Right ventricle myocardium inferior (tissue), 1 donor: Measurements from ENCODE around the gene ASB3. TPM values are rescaled to one million over a fixed set of nuclear protein-coding genes. Genes with fewer than 3 reads are reported as not detected.
"Not testable (repeated sequence)": the region's sequence is repeated elsewhere in the genome, so short reads cannot be mapped to it uniquely, and the experiment has no call there.

Experiments
- ATAC-seq: fragments of 200-7000 bp; cut with Tn5 transposase; one replicate; pipeline ENCODE4 v1.9.1; 2020; ENCODE audit warnings: mild to moderate bottlenecking, moderate library complexity
- DNase-seq: peaks from one replicate; pipeline ENCODE4 v3.0.0; 2021; ENCODE audit errors: missing footprints
- intact Hi-C: fragments of 100-400 bp; cut with DNase I; formaldehyde crosslinking; loops from one replicate; pipeline ENCODE4 v1.11.0; 2022
- long read RNA-seq: library from polyadenylated mRNA; unstranded; transcript quantifications from one replicate; pipeline ENCODE4 v2.0.0, GENCODE V29; 2021
- total RNA-seq: library from RNA; stranded (reverse); fragmentation: NEBNext Ultra II Directional; extraction: Animal tissue kit (Norgen Biotek cat#: 25700); gene quantifications from one replicate; pipeline ENCODE4 v1.2.1, GENCODE V29; 2021
- donor health status: DM: no; HTN: yes; CAD: no; lungs with severe emphysema.

Gene ASB3
- 9.2 TPM for total RNA-seq
- long read RNA-seq, partial matches to known transcripts = 0 of 6 reads
- long read RNA-seq, other reads (novel, unspliced or antisense) = 1 of 6 reads

- ATAC-seq (peak; percentile 98), DNase-seq (peak; percentile 93)
- intact Hi-C loops = no loop called here
Observed at GRCh38 chr2:53786705-53787613, at the start of gene ASB3, which contains the start of gene ERLEC1. ASB3 (minus strand) TSS chr2:53786953; CDS start chr2:53765572, 21,381 bp downstream. ERLEC1 (plus strand) TSS chr2:53787044; CDS start chr2:53787211, 167 bp downstream.

- intact Hi-C loops, ATAC-seq, DNase-seq: not testable (repeated sequence)
Observed at GRCh38 chr2:53829980-53830290, 43.2 kb upstream of the ASB3 start.

- intact Hi-C loops = no loop called here
Observed at GRCh38 chr2:53829273-53829979, 42.7 kb upstream of the ASB3 start.

GRCh38 chr2:53828331-53828730 is 41.6 kb upstream of the ASB3 start:
- ATAC-seq (no peak), DNase-seq (no peak)
- intact Hi-C loops = no loop called here

More at GRCh38 chr2:53829273-53829979, 42.7 kb upstream of the ASB3 start:
- ATAC-seq = peak; percentile 40
- no peak for DNase-seq

DNA sequence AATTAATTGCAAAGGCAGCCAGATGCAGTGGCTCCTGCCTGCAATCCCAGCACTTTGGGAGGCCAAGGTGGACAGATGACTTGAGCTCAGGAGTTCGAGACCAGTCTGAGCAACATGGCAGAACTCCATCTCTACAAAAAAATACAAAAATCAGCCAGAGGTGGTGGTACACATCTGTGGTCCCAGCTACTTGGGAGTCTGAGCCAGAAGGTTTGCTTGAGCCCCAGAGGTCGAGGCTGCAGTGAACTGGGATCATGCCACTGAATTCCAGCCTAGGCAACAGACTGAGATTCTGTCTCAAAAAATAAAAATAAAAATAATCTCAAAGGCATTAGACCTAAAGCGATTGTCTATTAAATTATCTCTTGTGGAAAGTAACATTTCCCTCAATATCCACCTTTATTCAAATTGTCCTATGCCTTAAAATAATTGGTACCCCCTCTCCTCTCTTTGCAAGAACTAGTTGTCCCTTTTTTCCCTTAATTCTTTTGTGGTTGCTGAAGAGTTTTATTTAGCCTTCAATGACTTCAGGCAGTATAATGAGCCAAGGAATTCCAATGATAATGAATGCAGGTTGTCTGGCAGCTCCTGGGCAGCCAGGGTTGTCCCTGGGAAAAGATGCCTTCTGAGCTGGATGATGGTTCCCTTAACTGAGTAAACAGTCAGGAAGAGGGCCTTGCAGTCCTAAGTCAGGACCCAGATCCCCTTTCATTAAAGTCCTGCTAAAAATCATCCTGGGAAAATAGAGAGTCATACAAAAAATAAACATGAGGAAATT is 40.8 kb upstream of the ASB3 start:
- intact Hi-C loops = no loop called here
- ATAC-seq (peak; percentile 45), DNase-seq (no peak)

GRCh38 chr2:53826587-53827397 is 40.0 kb upstream of the ASB3 start:
- ATAC-seq (peak; percentile 83), DNase-seq (no peak)
- intact Hi-C loops = no loop called here

GRCh38 chr2:53826030-53826410 is 39.3 kb upstream of the ASB3 start:
- ATAC-seq (no peak), DNase-seq (no peak)
- intact Hi-C loops = no loop called here

DNA sequence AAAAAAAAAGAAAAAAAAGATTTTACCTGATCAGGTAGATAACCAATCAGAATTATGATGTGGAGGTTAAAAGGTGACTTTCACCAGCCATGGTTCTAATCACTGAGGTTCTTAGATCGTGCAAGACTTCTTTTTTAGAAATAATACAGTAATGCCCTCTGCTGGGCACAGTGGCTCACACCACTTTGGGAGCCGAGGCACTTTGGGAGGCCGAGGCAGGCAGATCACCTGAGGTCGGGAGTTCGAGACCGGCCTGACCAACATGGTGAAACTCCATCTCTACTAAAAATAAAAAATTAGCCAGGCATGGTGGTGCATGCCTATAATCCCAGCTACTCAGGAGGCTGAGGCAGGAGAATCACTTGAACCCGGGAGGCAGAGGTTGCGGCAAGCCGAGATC is 36.9 kb upstream of the ASB3 start:
- intact Hi-C loops, DNase-seq, ATAC-seq: not testable (repeated sequence)

DNA sequence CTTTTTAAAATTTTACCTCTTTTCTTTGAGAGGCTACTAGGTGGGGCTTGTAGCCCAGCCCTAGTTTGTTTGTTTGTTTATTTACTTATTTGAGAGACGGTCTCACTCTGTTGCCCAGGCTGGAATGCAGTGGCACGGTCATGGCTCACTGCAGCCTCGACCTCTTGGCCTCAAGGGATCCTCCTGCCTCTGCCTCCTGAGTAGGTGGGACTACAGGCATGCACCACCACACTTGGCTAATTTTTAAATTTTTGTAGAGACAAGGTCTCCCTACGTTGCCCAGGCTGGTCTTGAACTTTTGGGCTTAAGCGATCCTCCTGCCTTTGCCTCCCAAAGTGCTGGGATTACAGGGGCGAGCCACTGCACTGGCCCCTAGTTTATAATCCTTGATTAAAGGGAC is 35.1 kb upstream of the ASB3 start:
- DNase-seq = no peak
- intact Hi-C loops = no loop called here
- no peak for ATAC-seq

DNA sequence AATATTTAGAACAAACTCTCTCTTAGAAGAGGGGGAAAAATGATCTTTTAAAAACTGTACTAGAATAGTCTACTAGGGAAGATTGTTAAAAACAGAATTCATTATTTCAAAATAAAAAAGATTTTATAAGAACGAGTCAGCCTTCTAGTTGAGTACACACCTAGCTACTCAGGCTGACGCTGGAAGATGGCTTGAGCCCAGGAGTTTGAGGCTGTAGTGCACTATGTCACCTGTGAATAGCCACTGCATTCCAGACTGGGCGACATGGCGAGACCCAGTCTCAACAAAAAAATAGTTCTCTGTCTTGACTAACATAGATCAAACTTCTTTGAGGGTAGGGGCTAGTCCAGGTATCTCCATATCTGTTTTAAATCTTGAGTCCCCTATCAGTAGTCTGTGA is 34.0 kb upstream of the ASB3 start:
- intact Hi-C loops = no loop called here
- ATAC-seq = no peak
- DNase-seq = no peak

GRCh38 chr2:53820048-53820447 is 33.3 kb upstream of the ASB3 start:
- DNase-seq (no peak), ATAC-seq (no peak)

DNA sequence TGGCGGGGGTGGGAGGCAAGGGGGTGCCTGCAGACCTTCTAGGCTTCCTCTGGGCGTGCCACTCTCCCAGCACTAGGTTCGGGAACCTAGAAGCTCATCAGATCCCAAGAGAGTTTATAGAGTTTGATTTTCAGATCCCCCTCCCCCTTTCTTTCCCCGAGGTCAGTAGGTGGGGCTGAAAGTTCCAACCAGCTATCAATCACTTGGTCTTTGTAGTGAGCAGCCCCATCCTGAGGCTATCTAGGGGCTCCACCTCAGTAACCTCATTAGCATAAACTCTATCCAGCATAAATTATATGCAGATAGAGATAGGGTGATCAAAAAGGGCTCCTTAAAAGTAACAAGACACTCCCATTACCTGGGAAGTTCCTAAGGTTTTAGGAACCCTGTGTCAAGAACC is 32.9 kb upstream of the ASB3 start:
- ATAC-seq (no peak), DNase-seq (no peak)
- intact Hi-C loops = no loop called here

More at GRCh38 chr2:53820048-53820447, 33.3 kb upstream of the ASB3 start:
- intact Hi-C loops = no loop called here

DNA sequence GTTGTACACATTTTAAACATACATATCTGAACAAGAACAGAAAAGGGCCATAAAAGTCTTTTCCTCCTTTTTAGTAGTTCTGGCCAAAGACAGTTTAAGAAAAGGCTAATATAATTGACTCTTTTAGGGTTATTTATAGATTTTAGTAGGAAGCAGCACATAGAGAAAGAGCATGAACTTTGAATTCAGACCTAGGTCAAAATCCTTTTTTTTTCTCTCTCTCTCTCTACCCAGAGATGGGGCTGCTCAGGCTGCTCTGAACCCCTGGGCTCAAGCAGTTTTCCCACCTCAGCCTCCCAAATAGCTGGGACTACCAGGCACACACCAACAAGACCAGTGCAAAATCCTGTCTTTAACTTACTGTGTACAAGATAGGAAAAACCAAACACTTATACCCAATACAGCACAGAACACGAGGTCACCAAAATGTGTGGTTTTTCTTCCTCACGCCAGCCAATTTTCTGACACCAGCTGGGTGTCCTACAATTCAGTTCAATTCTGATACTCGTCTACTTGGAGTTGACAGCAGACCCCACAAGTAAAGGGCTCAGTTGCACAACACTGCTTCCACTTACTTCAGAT is 32.2 kb upstream of the ASB3 start:
- ATAC-seq (no peak), DNase-seq (no peak)
- intact Hi-C loops = no loop called here

DNA sequence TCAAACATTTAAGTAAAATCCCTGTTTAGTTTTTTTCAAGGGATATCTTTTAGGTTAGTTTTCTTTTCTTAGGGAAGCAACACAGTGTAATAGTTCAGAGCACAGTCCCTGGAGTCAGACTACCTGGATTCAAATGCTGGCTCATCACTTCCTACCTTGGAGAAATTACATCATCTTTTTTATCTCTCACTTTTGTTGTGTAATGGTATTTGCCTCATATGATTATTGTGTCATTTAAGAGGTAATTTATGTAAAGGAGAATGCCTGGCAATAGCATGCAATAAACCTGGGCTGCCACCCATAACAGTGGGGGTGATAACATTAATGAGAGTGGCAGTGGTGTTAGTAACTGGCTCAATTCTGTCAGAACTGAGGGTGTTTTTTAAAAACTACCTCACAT is 26.4 kb upstream of the ASB3 start:
- no peak for ATAC-seq
- intact Hi-C loops = no loop called here

GRCh38 chr2:53811601-53812000 is 24.8 kb upstream of the ASB3 start:
- peak; percentile 50 for ATAC-seq
- DNase-seq = no peak
- intact Hi-C loops = no loop called here

More for the DNA sequence above, 26.4 kb upstream of the ASB3 start:
- DNase-seq = no peak

- intact Hi-C loops = no loop called here
- DNase-seq (no peak), ATAC-seq (no peak)
Observed at GRCh38 chr2:53802617-53803151, 15.9 kb upstream of the ASB3 start.

DNA sequence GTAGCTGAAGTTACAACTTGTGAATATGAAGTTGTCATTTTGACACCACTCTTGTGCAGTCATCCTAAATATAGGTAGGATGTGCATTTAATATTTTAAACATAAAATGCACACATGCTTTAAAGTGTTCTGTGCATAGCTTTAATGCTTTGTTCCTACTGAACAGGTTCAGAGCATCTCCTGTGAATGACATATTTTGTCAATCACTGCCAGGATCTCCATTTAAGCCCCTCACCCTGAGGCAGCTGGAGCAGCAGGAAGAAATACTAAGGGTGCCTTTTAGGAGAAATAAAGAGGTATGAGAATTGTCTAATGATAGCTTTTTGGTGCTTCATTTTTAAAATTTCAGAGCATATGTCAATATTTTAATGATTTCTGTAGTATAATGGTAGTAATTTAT is 14.8 kb upstream of the ASB3 start:
- DNase-seq (no peak), ATAC-seq (no peak)
- intact Hi-C loops = no loop called here

DNA sequence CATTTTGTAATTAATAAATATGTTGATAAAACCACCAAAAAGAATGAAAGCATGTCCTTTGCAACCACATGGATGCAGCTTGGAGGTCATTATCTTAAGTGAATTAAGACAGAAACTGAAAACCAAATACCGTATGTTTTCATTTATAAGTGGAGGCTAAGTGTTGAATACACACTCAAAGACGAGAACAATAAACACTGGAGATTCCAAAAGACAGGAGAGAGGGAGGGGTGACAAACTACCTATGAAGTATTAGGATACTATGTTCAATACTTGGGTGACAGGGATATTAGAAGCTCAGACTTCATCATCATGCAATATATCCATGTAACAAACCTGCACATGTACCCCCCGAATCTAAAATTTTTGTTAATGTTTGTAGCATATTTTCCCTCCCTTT is 7.1 kb upstream of the ASB3 start:
- DNase-seq (no peak), ATAC-seq (no peak)
- intact Hi-C loops = no loop called here
